GM21576 (cell line): ENCODE measurements around the gene CA9.

Source experiments
- ATAC-seq: cut with Tn5 transposase; IDR thresholded peaks from one replicate; pipeline ENCODE4 v1.9.1; 2021; ENCODE audit warnings: mild to moderate bottlenecking, moderate library complexity; ENCODE audit not compliant: unreplicated experiment

The CA9 gene

DNA sequence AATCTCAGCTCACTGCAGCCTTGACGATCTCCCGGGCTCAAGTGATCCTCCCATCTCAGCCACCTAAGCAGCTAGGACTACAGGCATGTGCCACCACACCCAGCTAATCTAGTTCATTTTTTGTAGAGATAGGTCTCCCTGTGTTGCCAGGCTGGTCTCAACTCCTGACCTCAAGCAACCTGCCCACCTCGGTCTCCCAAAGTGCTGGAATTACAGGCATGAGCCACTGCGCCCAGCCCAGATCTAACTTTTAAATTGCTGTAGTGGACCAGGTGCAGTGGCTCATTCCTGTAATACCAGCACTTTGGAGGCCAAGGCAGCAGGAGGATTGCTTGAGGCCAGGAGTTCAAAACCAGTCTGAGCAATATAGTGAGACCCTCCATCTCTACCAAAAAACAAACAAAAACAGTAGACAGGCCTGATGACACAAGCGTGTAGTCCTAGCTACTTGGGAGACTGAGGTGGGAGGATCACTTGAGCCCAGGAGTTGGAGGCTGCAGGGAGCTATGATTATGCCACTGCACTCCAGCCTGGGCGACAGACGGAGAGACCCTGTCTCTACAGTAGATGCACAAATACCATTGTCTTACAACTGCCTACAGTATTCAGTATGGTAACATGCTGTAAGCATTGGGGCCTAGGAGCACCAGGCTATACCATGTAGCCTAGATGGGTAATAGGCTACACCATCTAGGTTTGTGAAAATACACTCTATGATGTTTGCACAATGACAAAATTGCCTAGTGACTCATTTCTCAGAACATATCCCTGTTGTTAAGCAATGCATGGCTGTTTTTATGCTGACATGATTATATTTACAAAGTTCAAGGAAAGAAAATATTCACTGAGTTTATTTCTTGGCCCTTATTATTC is 21.5 kb upstream of the CA9 start:
- no peak for ATAC-seq

DNA sequence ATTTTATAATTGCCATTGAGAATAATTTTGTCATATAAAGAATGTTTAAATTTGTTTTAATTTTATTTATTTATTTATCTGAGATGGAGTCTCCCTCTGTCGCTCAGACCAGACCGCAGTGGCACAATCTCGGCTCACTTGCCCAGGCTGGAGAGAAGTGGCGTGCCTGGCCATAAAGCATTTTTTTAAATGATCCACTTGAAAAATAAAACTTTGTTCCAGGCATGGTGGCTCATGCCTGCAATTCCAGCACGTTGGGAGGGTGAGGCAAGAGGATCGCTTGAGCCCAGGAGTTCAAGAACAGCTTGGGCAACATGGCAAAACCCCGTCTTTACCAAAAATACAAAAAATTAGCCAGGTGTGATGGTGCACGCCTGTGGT is 20.9 kb upstream of the CA9 start:
- no peak for ATAC-seq

DNA sequence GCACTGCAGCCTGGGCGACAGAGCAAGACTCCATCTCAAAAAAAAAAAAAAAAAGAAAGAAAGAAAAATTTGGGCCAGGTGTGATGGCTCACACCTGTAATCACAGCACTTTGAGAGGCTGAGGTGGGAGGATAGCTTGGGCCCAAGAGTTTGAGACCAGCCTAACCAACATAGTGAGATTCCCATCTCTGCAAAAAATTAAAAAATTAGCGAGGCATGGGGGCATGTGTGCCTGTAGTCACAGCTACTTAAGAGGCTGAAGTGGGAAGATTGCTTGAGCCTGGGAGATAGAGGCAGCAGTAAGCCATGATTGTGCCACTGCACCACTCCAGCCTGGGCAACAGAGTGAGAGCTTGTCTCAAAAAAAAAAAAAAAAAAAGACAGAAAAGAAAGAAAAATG is 20.1 kb upstream of the CA9 start:
- no peak for ATAC-seq

DNA sequence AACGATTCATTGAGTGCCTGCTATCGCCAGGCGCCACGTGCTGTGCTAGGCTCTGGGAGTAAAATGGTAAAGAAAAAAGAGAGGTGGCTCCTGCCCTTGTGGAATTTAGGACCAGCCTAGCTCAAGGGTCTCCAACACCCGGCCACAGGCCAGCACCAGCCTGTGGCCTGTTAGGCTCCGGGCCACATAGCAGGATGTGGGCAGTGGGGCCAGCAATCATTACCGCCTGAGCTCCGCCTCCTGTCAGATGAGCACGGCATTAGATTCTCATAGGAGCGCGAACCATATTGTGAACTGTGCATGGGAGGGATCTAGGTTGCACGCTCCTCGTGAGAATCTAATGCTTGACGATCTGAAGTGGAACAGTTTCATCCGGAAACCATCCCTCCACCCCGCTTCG is 17.4 kb upstream of the CA9 start:
- ATAC-seq: no peak

DNA sequence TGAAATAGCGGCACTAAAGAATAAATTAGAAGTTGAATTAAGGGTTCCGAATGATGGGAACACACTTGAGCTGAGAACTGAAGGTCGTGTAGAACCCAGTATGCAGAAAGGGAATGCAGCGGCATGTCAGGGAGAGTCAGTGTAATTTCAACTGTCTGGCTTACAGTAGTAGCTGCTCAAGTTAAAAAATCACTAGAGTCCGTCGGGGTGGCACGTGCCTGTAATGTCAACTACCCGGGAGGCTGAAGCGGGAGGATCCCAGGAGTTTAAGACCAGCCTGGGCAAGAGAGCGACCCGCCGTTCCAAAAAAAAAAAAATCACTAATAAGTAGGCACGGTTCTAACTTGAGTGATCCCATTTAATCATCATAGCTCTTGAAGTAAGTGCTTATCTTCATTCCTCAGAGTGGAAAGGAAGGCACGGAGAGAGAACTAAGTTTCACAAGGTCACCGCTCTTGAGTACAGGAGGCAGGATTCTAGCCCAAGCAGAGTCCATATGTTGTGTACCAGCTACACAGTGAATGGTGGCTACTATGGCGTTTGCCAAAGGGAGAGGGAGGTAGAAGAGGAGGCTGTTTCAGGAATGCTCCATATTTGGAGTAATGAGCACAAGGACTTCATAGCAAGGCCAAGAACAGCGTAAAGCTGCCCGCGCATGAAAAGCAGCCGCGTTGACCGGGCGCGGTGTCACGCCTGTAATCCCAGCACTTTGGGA is 16.7 kb upstream of the CA9 start:
- no peak for ATAC-seq

DNA sequence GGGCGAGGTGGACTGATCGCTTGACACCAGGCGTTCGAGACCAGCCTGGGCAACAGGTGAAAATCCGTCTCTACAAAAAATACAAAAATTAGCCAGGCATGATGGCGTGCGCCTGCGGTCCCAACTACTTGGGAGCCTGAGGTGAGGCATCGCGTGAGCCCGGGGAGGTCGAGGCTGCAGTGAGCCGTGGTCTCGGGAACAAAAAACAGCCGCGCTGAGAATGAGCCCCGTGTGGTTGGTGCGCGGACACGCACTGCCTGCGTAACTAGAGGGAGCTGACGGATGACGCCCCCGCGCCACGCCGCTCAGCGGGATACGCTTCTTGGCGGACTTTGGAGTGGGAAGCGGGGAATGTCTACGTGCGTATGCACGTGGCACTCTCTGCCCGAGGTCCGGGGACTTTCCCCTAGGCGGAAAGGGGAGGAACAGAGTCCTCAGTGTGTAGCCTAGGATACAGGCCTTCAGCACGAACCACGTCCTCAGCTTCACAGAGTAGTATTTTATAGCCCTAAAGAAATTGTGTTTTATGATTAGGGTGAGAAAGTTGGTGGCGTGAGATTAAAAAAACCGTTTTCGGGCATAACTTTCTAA is 16.1 kb upstream of the CA9 start, which contains the start of gene RMRP:
Gene RMRP, minus strand, starts transcription at position 474 of the 591 bp plus-strand sequence.
- ATAC-seq: peak; percentile 85

DNA sequence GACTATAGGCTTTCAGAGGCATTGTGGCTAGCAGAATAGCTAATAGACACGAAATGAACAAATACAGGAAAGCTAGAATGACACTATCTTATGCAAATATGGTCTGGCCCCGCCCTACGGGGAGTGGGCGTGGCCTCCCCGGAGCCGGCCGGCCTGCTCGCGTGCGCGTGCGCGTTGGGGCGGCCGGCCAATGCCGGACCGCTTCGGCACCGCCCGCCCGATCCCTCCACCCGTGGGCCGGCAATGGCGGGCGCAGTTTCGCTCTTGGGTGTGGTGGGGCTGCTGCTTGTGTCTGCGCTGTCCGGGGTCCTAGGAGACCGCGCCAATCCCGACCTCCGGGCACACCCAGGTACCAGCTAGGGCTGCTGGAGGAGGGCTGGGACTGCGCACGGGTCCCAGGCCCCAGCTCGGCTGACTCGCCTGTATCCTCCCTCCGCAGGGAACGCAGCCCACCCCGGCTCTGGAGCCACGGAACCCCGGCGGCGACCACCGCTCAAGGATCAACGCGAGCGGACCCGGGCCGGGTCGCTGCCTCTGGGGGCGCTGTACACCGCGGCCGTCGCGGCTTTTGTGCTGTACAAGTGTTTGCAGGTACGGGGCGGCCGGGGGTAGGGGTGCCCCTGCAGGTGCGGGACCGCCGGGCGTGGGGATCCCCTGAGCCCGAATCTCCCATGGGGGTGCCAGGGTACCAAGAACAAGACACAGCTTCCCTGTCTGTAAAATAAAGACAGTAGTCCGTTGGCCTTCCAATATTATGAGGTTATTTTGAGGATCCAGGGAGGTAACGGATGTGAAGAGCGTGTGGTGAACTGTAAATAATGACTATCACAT is 15.4 kb upstream of the CA9 start, which contains the start of gene CCDC107:
Gene CCDC107, plus strand, starts transcription at position 156 of the 831 bp plus-strand sequence. Its CDS starts 88 bp downstream, at position 244.
- peak; percentile 48 for ATAC-seq

DNA sequence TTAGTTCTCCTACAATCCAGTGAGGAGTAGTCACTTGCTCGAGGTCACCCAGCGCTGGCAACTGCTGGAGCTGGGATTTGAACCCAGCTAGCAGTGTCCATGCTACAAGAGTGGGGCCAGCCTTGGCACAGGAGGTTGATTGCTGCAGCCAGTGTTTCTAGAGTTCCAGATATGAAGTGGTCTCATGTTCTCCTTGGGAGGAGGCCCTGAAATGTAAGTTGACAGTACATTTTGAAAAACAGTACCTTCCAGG is 14.8 kb upstream of the CA9 start:
- ATAC-seq: no peak

DNA sequence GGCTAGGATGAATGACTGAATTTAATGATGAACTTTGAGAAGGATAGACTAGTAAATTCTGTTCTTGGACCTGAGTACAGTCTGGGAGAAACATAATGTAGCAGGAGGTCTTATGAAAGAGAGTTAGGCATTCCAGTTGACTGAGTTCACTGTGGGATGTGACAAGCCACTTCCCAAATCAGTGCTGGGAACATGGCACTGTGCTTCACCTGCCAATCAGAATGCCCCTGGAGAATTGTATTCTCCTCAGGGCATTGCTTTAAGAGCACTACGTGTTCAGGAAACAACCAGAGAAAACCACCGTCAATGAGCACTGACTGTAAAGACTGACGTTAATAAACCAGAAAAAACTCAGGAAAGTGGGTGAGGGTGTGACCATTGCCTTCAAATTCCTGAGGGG is 14.4 kb upstream of the CA9 start:
- ATAC-seq: no peak

DNA sequence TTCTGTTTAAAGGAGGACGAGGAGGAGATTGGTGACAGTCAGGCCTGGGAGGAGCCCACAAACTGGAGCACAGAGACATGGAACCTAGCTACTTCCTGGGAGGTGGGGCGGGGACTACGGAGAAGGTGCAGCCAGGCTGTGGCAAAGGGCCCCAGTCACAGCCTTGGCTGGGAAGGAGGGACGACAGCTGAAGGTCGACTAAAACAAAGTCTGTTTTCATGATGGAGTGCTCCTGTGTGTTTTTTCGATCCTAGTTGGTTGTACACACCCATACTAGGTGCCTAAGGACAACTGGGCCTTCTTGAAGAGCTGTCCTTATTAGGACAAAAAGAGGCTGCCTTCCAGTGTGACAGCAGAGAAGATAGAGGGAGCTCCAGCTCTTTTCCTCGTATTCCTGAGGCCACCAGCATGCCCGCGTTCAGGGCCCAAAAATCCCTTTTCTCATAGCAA is 12.7 kb upstream of the CA9 start:
- no peak for ATAC-seq

DNA sequence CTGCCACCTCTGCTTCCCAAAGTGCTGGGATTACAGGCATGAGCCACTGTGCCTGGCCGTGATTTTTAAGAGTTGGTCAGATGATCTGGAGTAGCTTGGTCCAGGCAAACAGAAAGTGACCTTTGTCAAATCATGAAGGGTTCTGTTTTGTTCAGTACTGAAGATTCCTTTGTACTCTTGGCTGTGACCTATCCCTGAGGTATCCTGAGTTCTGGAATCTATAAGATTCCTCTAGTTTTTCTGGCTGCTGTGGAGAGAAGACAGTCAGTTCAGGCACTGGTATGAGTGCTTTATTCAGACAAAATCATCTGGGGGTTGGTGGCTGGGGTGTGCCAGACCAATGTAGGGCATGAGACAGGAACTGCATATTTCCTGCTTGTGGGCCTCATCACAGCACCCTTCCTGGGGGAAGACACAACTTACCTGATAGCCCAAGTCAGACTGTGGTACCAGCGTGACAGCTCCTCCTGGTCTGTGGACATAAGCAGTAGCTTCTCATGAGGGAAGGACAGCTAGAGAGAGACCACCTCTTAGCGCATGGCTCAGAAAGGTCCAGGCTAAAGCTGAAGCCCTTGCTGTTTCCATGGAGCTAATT is 11.9 kb upstream of the CA9 start:
- ATAC-seq: no peak

DNA sequence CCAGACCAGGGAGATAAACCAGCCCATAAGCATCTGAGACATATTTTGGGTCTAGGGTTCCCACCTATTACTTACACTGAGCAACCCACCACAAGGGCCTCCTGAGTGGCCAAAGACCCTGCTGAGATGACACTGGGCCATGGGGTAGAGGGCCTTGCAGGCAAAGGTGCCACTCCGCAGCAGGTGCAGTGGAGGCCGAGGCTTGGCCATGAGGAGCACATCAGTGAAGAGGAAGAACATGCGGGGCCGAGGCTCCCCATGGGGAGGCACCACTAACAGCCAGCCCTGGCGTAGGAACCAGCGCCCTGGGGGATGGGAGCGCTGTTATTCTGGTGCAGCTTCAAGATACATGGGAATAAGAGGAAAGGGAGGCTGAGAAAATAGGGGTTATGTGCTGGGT is 11.3 kb upstream of the CA9 start:
- no peak for ATAC-seq

DNA sequence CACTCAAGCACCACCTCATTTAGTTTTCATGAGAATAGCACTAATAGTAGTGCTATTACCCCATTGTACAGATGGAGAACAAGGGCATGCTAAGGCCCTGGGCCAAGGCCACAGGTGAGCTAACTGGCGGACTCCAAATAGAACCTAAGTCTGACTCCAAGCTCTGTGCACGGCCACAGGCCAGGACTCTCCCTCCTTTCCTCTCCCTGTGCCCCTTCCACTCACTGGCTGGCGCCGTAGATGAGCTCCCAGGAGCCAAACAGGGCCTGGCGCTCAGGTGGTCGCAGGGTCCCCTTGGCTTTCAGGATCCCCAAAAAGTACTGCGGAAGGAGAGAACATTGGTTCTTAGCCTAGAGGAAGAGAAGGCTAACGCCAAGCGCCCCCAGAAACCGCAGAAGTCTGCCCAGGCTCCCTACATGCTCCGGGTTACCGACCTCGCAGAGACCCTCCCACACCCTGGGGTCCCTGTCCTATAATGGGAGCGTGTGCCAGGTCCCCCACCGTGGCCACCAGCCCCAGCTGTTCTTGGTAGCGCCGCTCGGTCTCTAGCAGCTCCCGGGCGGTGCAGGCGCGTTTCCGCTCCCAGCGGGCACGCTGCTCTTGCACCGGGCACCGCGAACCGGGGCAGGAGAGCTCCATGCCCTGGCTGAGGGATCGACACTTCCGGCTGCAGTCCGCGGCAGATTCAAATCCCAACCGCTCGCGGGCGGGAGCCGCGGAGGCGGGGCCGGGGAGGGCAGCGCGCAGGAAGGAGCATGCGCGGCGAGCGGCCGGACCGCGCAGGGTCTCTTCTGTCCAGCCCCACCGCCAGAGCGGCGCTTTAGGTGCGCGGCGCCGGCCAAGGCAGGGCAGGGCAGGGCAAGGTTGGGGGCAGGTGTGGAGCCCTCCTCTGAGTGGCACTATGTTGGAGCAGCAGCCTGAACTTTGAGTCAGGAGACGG is 8.9 kb upstream of the CA9 start, which contains the start of gene ARHGEF39:
Gene ARHGEF39, minus strand, starts transcription at position 665 of the 940 bp plus-strand sequence. Its CDS starts 26 bp downstream, at position 639.
- peak; percentile 75 for ATAC-seq

DNA sequence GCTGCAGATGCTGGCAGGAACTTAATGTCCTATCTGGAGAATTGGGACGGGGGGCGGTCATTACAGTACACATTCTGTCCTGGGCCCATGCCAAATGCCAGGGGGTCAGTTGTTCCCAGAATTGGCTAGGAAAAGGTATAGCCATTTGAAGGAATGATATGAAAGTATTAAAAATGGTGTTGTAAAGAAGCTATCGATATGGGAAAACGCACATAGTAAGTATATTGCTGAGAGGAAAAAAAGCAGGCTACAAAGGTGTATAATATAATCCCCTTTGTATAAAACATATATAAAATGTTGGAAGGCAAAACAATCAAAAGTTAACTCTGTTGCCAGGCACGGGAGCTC is 8.3 kb upstream of the CA9 start:
- no peak for ATAC-seq

DNA sequence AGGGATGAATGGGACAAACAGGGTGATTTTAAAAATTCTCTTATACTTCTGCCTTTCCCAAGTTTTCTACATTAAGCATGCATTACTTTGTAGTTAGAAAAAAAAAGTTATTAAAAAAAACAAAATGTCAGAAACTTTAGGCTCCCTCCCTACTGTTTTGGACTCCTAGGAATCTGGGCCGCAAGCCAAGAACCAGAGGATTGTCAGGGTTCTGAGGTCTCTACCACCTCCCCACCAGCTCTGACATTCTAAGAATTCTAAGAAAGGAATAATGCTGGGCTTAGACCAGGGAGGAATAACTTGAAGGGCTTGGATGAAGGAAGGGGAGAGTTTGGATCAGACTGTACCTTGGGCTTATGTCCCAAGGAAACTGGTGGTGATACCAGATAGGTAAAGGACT is 7.7 kb upstream of the CA9 start:
- no peak for ATAC-seq

DNA sequence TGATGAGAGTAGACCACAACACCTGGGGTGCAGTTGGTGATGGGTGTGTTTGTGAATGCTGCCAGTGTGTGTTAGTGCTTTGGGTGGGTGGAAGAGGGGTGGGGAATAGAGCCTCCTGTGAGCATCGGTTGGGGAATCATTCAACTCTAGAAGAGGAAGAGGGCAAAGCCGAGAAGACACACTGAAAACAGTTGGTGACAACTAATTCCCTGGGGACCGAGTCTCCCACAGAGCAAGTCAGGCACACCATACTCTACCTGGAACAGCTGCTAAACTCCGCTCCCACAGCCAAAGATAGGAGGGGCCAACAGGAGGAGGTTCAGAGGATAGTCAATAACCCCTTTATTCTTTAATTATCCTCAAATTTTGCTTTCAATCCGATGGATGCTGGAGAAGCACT is 7.2 kb upstream of the CA9 start:
- ATAC-seq: no peak

DNA sequence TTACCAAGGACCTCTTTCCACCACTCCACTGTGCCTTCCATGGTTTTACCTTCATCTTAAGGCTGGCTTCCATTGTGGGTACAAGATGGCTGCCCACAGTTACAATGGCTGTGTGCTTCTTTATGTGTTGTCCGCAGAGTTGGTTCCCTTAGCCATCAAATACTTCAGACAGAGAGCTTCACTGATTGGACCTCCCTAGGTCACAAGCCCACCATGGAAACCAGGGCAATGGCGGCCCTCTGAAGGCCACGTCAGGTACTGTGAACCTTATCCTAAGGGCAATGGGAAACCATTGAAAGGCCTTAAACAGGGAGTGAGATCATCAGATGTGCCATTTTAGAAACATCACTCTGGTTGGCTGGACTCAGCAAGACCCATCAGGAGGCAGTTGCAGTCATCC is 5.8 kb upstream of the CA9 start:
- no peak for ATAC-seq

DNA sequence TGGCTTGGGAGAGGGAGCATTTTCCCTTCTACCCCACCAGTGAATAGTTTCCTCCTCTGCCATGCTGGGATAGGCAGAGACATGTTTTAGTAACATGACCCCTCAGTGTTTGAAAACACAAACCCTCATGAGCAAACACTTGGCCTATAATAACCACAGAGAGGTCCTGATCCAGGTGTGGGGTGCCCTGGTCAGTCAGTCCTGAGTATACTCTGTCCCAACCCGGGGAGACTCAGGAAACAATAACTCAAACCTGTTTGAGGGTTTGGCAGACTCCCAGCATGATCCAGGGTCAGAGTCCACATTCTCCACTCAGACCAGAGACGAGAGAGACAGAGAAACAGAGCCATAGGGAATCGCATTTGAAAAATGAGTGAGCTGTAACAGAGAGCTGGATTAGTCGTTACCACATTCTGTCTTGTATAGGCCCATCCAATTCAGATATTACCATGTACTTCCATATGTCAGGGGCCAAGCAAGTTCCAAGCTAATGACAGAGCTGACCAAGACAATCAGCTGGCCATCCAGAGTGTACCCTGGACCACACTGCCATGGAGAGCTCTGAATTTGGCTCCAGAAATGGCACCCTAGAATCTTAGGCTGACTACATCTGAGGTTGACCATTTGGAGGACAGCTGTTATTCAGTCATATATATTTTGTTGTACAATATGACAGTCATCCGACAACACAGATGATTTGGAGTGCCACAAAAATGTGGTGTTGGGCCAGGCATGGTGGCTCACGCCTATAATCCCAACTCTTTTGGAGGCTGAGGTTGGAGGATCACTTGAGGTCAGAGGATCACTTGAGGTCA is 4.2 kb upstream of the CA9 start:
- ATAC-seq: no peak

DNA sequence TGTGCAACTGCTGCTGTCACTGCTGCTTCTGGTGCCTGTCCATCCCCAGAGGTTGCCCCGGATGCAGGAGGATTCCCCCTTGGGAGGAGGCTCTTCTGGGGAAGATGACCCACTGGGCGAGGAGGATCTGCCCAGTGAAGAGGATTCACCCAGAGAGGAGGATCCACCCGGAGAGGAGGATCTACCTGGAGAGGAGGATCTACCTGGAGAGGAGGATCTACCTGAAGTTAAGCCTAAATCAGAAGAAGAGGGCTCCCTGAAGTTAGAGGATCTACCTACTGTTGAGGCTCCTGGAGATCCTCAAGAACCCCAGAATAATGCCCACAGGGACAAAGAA is 265 bp downstream of the CA9 start:
- ATAC-seq: no peak
